A673 (cell line): ENCODE results near the gene HLA-DQA1. TPM values are rescaled to one million over a fixed set of nuclear protein-coding genes. Genes with fewer than 3 reads are reported as not detected.

ENCODE experiments used
- BruUV-seq: library from RNA; stranded (reverse); fragments of 400-500 nt; replicated peaks from 2 replicates; lab custom pipeline; 2021; lab: Mats Ljungman, UMichigan
- CTCF ChIA-PET: fragments of 300-600 bp; sonication (Branson Sonifier 250); formaldehyde crosslinking; loops from one replicate; lab custom pipeline; 2022; ENCODE audit warnings: antibody characterized with exemption; lab: Charles Lee
- POLR2A ChIA-PET: fragments of 300-600 bp; sonication (Branson Sonifier 250); formaldehyde crosslinking; loops from one replicate; lab custom pipeline; 2022; ENCODE audit warnings: antibody characterized with exemption; ENCODE audit not compliant: low non-redundant PET; lab: Charles Lee
- DNase-seq: peaks from one replicate; pipeline ENCODE4 v3.0.0-alpha.2; 2015; ENCODE audit warnings: low spot score
- H3K27ac ChIP-seq: fragments of 200-600 bp; sonication (generic); 2 replicates; pipeline ENCODE4 v1.5.1; 2016; ENCODE audit warnings: mixed run types, low read depth, mild to moderate bottlenecking, mixed read lengths, antibody characterized with exemption, low read length; ENCODE audit not compliant: poor library complexity, severe bottlenecking
- H3K27me3 ChIP-seq: fragments of 200-600 bp; sonication (generic); replicated peaks from 2 replicates; pipeline ENCODE4 v1.6.1; 2017; ENCODE audit warnings: mixed run types, low read depth, mild to moderate bottlenecking, mixed read lengths, antibody characterized with exemption, low read length; ENCODE audit not compliant: insufficient read depth, poor library complexity
- H3K36me3 ChIP-seq: fragments of 200-600 bp; sonication (generic); 2 replicates; pipeline ENCODE4 v1.6.1; 2016; ENCODE audit warnings: mixed run types, mild to moderate bottlenecking, mixed read lengths, antibody characterized with exemption, low read length; ENCODE audit not compliant: insufficient read depth, poor library complexity, severe bottlenecking
- H3K4me1 ChIP-seq: fragments of 200-600 bp; sonication (generic); 2 replicates; pipeline ENCODE4 v1.6.1; 2017; ENCODE audit warnings: mixed run types, mild to moderate bottlenecking, mixed read lengths, antibody characterized with exemption, low read length; ENCODE audit not compliant: insufficient read depth, poor library complexity, severe bottlenecking
- H3K4me3 ChIP-seq: fragments of 200-600 bp; sonication (generic); 2 replicates; pipeline ENCODE4 v1.5.1; 2016; ENCODE audit warnings: low read depth, mixed run types, mild to moderate bottlenecking, mixed read lengths, low read length; ENCODE audit not compliant: poor library complexity, severe bottlenecking
- H3K9me3 ChIP-seq: fragments of 200-600 bp; sonication (generic); 2 replicates; pipeline ENCODE4 v1.6.1; 2016; ENCODE audit warnings: mixed run types, low read depth, mild to moderate bottlenecking, mixed read lengths, antibody characterized with exemption, low read length; ENCODE audit not compliant: poor library complexity, severe bottlenecking
- CTCF ChIP-seq: fragments of 300-800, 200-600 bp; sonication (generic); conservative IDR thresholded peaks from 2 replicates; pipeline ENCODE4 v1.5.1; 2017; ENCODE audit warnings: low read depth, mild to moderate bottlenecking, antibody characterized with exemption, low read length, moderate library complexity, mixed read lengths
- EZH2 ChIP-seq: fragments of 200-600 bp; sonication (generic); IDR thresholded peaks from 2 replicates; pipeline ENCODE4 v1.6.1; 2017; ENCODE audit warnings: borderline replicate concordance, low read depth, mild to moderate bottlenecking, mixed read lengths, antibody characterized with exemption, low read length; ENCODE audit not compliant: poor library complexity, severe bottlenecking
- intact Hi-C: fragments of 100-400 bp; cut with micrococcal nuclease; formaldehyde crosslinking; loops from one replicate; pipeline ENCODE4 v1.10.0; 2022; ENCODE audit not compliant: unreplicated experiment
- total RNA-seq: library from RNA; stranded (reverse); gene quantifications from 2 replicates; pipeline ENCODE4 v1.2.3, GENCODE V29; 2021

Gene HLA-DQA1
- total RNA-seq, 1 experiment from 2014 or later, result not detected

DNA sequence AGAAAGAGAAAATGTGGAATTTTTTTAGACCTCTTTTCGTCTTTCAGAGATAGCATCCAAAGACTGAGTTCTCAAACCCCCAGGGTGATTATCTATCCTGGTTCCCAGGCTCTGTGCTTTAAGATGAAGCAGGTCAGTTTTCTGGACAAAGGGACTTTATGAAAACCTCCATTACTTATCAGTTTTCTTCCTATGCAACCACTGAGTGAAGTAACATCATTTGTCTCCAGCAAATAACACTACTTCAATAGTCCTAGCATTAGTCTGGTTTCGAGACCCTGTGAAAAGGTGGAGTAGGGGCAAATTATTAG, 29.3 kb upstream of the HLA-DQA1 start:
- Histone ChIP-seq H3K36me3 (no peaks in the 10 kb centered on the region), H3K9me3 (no peaks in the 10 kb centered on the region), H3K27me3 (no peaks in the 10 kb centered on the region), H3K4me3 (no peak overlapping the region), H3K27ac (no peak overlapping the region), H3K4me1 (no peaks in the 10 kb centered on the region)
- CTCF ChIA-PET, result no interaction called here
- TF ChIP-seq CTCF, result no peak
- no peak for TF ChIP-seq EZH2
- no TSS peak for BruUV-seq
- intact Hi-C loops, result no loop called here
- POLR2A ChIA-PET, result no interaction called here
- DNase-seq, result no peak

GRCh38 chr6:32608362-32608761, 28.8 kb upstream of the HLA-DQA1 start:
- TF ChIP-seq EZH2, result no peak
- TF ChIP-seq CTCF, result no peak
- no peaks in the 10 kb centered on the region for H3K4me1 ChIP-seq
- ChIA-PET POLR2A (no interaction called here), CTCF (no interaction called here)
- intact Hi-C loops, result no loop called here
- no TSS peak for BruUV-seq
- H3K4me3 ChIP-seq, result no peak overlapping the region
- H3K27ac ChIP-seq, result no peak overlapping the region
- no peaks in the 10 kb centered on the region for H3K36me3 ChIP-seq
- no peaks in the 10 kb centered on the region for H3K9me3 ChIP-seq
- no peak for DNase-seq
- no peaks in the 10 kb centered on the region for H3K27me3 ChIP-seq

DNA sequence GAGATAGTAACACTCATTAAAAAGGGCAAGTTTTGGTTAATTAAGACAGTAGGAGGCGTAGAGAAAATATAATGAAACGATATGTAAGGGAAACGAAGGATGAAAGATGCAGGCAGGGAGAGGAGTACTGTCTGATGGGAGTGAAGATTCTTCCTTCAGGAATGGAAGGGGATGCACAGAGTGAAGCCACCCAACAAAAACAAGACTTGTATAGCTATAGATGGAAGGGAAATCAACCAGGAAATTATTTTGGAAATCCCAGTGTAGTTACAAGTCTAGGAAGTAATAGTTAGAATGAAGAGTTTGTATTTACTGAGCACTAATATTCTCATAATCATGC, 27.8 kb upstream of the HLA-DQA1 start:
- DNase-seq, result no peak
- ChIA-PET POLR2A (interaction anchor here (0.6 kb wide), 1 partner anchor 1030 kb away, joined by 3 read pairs; no protein-coding TSS in a partner anchor), CTCF (no interaction called here)
- TF ChIP-seq EZH2, result no peak
- no peak for TF ChIP-seq CTCF
- Histone ChIP-seq H3K27me3 (no peaks in the 10 kb centered on the region), H3K27ac (no peak overlapping the region), H3K4me3 (no peak overlapping the region), H3K36me3 (no peaks in the 10 kb centered on the region), H3K9me3 (no peaks in the 10 kb centered on the region), H3K4me1 (no peaks in the 10 kb centered on the region)
- BruUV-seq, result no TSS peak
- intact Hi-C loops, result no loop called here
